ENCODE data around the gene CHRDL2. TPM values are rescaled to one million over a fixed set of nuclear protein-coding genes. Genes with fewer than 3 reads are reported as not detected.
"Not testable (repeated sequence)": the region's sequence is repeated elsewhere in the genome, so short reads cannot be mapped to it uniquely, and the experiment has no call there.

Gene CHRDL2, protein sequence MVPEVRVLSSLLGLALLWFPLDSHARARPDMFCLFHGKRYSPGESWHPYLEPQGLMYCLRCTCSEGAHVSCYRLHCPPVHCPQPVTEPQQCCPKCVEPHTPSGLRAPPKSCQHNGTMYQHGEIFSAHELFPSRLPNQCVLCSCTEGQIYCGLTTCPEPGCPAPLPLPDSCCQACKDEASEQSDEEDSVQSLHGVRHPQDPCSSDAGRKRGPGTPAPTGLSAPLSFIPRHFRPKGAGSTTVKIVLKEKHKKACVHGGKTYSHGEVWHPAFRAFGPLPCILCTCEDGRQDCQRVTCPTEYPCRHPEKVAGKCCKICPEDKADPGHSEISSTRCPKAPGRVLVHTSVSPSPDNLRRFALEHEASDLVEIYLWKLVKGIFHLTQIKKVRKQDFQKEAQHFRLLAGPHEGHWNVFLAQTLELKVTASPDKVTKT
- total RNA-seq (2014; rRNA removed; shearing (Covaris generic)): not detected in 2 replicates

DNA sequence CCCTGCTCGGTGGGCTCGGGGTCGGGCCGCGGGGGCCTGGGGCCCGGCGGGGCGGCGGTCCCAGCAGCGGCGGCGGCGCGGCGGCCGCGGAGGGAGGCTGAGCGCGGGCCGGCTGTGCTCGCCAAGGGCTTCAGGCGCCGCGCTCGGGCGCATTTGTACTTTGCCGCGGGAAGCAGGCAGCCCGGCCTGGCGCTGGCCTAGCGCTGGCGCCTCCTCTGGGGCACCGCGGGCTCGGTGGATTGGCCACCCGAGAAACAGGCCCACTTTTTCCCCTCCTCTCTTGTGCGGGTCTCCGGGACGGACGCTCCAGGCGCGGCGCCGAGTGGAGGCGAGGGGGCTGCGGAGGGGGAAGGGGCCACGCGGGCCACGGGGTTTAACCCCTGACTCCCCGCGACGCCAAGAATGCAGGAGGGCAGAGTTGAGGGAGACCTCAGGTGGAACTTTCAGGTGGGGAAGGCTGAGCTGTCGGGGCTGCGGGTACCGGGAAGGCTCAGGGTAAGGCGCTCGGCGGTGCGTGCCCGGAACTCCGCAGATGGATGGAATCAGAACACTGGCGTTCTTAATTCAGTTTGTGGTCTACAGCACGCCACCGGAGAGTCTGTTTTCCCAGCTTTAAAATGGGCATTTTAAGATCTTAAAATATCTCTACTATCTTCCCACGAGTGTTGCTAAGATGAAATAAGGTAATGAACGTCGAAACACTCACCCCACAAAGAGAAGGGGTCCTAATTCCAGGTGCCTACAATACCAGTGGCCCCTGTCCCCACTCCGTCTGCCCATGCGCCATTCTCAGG is at the start of gene CHRDL2:
Gene CHRDL2 (minus strand): TSS at position 126 of the 794 bp plus-strand sequence. CDS start 538 bp downstream, outside the sequence.
- no peaks in the 10 kb centered on the region for H3K36me3 ChIP-seq
- no peak within 1 kb of the TSS for H3K27ac ChIP-seq
- H3K27me3 ChIP-seq (replicated peaks): 0 out of 2 replicates have a peak, but pooled peaks cover 3% of the 10 kb centered on the region
- no peak for DNase-seq (ENCODE audit: low read depth in 1 of 2, low spot score in 2 of 2)
- no peaks in the 10 kb centered on the region for H3K9me3 ChIP-seq (replicated peaks)
- H3K4me1 ChIP-seq (replicated peaks): no peaks in the 10 kb centered on the region
- no peak within 1 kb of the TSS for H3K4me3 ChIP-seq

DNA sequence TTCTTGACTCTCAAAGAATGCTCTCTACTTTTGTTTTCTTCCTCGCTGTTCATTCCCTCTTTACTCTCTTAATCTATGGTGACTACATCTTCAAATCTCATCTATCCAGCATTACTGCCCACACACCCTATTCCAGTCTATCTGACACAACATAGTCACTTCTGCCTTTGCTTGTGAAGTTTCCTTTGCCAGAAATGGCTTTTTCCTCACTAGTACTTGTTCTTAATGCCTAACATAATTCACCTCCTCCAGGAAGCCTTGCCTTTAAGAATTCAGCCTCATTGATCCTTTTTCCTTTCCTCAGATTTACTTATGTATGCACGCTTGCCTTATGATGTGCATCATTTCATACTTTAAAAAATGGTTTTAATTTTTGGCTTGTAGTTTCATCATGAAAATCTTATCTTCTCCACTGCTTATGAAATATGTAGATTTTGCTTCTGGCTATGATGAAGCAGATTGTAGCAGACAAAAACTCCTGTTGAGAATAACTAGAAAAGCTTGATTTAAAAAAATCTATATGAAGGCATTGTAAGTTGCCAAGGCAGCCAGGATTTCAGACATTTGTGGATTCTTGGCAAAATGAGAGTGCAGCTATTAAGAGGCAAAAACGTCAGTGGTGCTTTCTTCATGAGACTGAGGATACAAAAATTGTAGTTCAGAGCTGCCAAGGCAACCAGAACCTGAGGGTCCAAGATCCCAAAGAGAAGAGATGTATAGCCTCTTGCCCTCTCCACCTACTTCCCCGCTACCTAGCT is 49.2 kb upstream of the CHRDL2 start:
- peaks cover 9% of the 10 kb centered on the region for H3K4me1 ChIP-seq (replicated peaks)
- H3K9me3 ChIP-seq (replicated peaks): no peaks in the 10 kb centered on the region
- no peaks in the 10 kb centered on the region for H3K27me3 ChIP-seq (replicated peaks)
- DNase-seq (ENCODE audit: low read depth in 1 of 2, low spot score in 2 of 2): no peak
- no peaks in the 10 kb centered on the region for H3K36me3 ChIP-seq
- H3K4me3 ChIP-seq: no peak overlapping the region
- no peak overlapping the region for H3K27ac ChIP-seq

DNA sequence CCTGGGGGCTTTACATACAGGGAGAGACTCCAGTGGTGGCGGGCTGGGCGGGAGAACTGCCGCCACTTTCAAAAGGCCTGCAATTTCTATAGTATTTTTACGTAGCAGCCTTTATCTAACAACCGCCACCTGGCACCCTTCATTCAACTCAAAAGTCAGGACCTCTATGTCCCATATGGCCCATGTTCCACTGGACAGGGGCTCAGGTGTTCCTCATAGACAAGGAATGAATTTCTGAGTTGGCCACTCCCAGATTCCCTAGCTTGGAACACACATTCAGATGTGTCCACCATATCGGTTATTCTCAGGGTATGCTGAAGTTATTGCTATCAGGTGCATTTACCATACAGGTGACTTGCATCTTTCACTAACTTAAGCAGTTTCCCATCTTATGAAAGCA is 47.4 kb upstream of the CHRDL2 start:
- Histone ChIP-seq H3K27ac (no peak overlapping the region), H3K9me3 (replicated peaks) (no peaks in the 10 kb centered on the region), H3K4me1 (replicated peaks) (peaks cover 6% of the 10 kb centered on the region), H3K36me3 (no peaks in the 10 kb centered on the region), H3K4me3 (no peak overlapping the region), H3K27me3 (replicated peaks) (no peaks in the 10 kb centered on the region)
- DNase-seq (ENCODE audit: low read depth in 1 of 2, low spot score in 2 of 2): no peak

DNA sequence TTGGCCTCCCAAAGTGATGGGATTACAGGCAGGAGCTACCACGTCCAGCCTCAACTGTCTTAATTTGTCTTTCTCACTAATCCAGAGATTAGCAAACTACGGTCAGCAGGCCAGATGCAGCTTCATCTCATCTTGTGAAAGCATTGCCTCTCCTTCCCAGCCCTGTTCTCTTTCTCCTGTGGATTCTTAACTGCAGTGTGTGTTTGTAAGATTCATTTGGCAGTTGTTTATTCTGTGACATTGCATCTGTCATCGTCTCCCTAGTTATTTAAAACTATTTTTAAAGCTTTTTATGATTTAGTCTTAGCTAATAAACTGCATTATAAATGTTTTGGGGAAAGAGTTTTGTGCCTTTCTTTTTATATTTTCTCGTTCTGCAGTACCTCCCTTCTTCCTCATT is 46.7 kb upstream of the CHRDL2 start:
- no peak overlapping the region for H3K4me3 ChIP-seq
- H3K27me3 ChIP-seq (replicated peaks): no peaks in the 10 kb centered on the region
- H3K36me3 ChIP-seq: no peaks in the 10 kb centered on the region
- no peaks in the 10 kb centered on the region for H3K9me3 ChIP-seq (replicated peaks)
- H3K27ac ChIP-seq: no peak overlapping the region
- H3K4me1 ChIP-seq (replicated peaks): no peaks in the 10 kb centered on the region; the same call in 1 of the 2 replicates
- no peak for DNase-seq (ENCODE audit: low read depth in 1 of 2, low spot score in 2 of 2)

DNA sequence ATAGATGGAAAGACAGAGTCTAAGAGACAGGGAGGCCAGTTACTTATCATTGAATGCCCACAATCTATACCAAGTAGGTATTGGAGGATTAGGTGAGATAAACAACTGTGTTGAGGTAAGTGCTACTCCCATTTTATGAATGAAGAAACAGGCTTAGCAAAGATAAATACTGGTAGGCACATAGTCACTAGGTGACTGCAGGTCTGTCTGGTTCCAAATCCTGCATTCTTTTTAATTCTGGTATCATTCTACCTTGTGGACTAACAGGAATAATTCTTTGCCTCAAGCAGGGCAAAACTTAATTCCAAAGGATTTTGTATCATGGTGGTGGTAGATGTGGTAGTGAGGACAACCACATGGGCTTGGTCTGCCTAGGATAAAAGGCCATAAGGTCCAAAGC is 45.8 kb upstream of the CHRDL2 start:
- DNase-seq (ENCODE audit: low read depth in 1 of 2, low spot score in 2 of 2): no peak
- Histone ChIP-seq H3K27me3 (replicated peaks) (no peaks in the 10 kb centered on the region), H3K4me3 (no peak overlapping the region), H3K36me3 (no peaks in the 10 kb centered on the region), H3K9me3 (replicated peaks) (no peaks in the 10 kb centered on the region), H3K4me1 (replicated peaks) (no peaks in the 10 kb centered on the region; the same call in 1 of the 2 replicates), H3K27ac (no peak overlapping the region)

DNA sequence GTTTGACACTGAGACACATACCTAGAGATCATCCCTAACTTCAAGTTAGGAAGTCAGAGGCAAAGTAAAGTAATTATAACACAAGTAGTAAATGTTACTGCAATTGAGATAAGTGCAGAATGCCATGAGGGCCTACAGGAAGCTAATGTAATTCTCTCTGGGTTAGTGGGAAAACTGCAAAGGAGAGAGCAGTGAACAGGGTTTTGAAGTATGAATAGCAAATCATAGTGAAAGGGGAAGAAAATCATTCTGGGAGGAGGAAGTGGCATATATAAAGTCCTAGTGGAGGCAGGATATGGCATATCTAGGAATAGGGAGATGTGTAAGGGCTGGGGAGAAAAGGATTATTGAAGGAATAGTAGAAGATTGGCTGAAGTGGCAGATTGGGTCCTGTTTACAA is 45.3 kb upstream of the CHRDL2 start:
- Histone ChIP-seq H3K4me3 (no peak overlapping the region), H3K27ac (no peak overlapping the region), H3K36me3 (no peaks in the 10 kb centered on the region), H3K27me3 (replicated peaks) (no peaks in the 10 kb centered on the region), H3K4me1 (replicated peaks) (no peaks in the 10 kb centered on the region; the same call in 1 of the 2 replicates), H3K9me3 (replicated peaks) (no peaks in the 10 kb centered on the region)
- DNase-seq (ENCODE audit: low read depth in 1 of 2, low spot score in 2 of 2): no peak

DNA sequence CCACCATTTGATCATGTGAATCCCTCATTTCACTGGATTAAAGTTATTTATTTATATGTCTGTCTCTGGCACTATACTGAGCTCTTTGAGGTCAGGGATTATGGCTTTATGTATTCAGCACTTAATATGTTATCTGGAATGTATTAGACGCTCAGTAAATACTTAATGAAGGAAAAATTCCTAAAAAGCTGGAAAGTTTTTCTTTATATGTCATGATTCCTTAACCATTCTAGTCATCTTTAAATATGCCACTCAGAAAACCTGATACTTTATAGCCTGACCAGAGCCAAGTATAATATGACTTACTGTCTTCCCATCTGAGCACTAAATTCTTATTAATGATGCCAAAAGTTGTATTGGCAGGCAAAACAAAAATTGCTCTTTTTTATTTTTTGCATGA is 44.5 kb upstream of the CHRDL2 start:
- no peak for DNase-seq (ENCODE audit: low read depth in 1 of 2, low spot score in 2 of 2)
- H3K27me3 ChIP-seq (replicated peaks): no peaks in the 10 kb centered on the region
- H3K9me3 ChIP-seq (replicated peaks): no peaks in the 10 kb centered on the region
- no peak overlapping the region for H3K4me3 ChIP-seq
- no peak overlapping the region for H3K27ac ChIP-seq
- H3K4me1 ChIP-seq (replicated peaks): no peaks in the 10 kb centered on the region; the same call in 1 of the 2 replicates
- H3K36me3 ChIP-seq: no peaks in the 10 kb centered on the region

DNA sequence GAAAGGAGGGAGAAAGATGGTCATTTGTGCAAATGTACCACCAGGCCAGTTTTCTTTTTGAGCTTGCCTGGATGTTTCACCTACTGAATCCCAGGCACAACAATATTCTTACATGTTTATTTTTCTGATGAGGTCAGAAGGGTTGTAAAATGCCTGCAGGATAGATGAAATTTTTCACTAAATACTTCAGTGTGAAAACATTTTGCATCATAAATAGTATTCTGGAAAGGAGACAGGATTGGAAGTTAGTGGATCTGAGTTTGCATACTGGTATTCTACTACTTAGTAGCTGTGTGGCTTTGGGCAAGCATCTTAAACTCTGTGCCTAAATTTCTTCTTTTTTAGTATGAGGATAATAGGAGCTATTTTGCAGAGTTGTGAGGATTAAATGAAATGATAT is 42.2 kb upstream of the CHRDL2 start:
- Histone ChIP-seq H3K27me3 (replicated peaks) (no peaks in the 10 kb centered on the region), H3K27ac (no peak overlapping the region), H3K4me1 (replicated peaks) (no peaks in the 10 kb centered on the region; the same call in 1 of the 2 replicates), H3K9me3 (replicated peaks) (no peaks in the 10 kb centered on the region), H3K36me3 (no peaks in the 10 kb centered on the region), H3K4me3 (no peak overlapping the region)
- DNase-seq (ENCODE audit: low read depth in 1 of 2, low spot score in 2 of 2): no peak

DNA sequence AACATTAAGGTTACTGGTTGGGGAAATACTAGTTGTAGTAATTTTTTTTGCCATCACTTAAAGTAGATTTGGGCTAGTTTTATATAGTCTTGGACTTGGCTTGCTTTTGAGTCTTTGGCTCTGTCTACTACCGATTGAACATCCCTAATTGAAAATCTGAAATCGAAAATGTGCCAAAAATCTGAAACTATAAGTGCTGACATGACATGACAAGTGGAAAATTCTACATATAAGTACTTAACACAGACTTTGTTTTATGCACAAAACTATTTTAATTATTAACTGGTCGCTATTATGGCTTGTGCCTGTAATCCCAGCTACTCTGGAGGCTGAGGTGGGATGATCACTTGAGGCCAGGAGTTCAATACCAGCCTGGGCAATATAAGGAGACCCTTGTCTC is 39.9 kb upstream of the CHRDL2 start:
- Histone ChIP-seq H3K27ac (no peak overlapping the region), H3K4me1 (replicated peaks) (no peaks in the 10 kb centered on the region; the same call in 1 of the 2 replicates), H3K36me3 (no peaks in the 10 kb centered on the region), H3K9me3 (replicated peaks) (no peaks in the 10 kb centered on the region), H3K4me3 (no peak overlapping the region), H3K27me3 (replicated peaks) (no peaks in the 10 kb centered on the region)
- DNase-seq (ENCODE audit: low read depth in 1 of 2, low spot score in 2 of 2): no peak

DNA sequence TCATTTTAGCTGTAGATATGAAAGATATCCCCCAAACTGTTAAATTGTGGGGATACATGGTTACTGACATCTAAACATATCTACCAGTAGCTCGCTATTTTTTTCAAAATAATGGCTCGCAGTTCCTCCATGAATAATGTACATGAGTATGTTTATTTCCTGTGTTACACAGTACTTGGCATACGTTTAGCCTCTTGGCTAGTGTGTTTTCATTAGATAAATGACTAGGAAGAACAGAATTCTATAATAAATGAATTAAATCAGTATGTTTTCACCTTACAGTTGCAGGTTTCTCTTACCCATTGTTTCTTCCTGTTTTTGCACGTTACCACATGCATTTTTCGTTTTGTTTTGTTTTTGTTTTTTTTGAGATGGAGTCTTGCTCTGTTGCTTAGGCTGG is 39.2 kb upstream of the CHRDL2 start:
- no peaks in the 10 kb centered on the region for H3K27me3 ChIP-seq (replicated peaks)
- DNase-seq (ENCODE audit: low read depth in 1 of 2, low spot score in 2 of 2): no peak
- H3K9me3 ChIP-seq (replicated peaks): no peaks in the 10 kb centered on the region
- no peaks in the 10 kb centered on the region; the same call in 1 of the 2 replicates for H3K4me1 ChIP-seq (replicated peaks)
- H3K36me3 ChIP-seq: no peaks in the 10 kb centered on the region
- H3K4me3 ChIP-seq: no peak overlapping the region
- no peak overlapping the region for H3K27ac ChIP-seq

DNA sequence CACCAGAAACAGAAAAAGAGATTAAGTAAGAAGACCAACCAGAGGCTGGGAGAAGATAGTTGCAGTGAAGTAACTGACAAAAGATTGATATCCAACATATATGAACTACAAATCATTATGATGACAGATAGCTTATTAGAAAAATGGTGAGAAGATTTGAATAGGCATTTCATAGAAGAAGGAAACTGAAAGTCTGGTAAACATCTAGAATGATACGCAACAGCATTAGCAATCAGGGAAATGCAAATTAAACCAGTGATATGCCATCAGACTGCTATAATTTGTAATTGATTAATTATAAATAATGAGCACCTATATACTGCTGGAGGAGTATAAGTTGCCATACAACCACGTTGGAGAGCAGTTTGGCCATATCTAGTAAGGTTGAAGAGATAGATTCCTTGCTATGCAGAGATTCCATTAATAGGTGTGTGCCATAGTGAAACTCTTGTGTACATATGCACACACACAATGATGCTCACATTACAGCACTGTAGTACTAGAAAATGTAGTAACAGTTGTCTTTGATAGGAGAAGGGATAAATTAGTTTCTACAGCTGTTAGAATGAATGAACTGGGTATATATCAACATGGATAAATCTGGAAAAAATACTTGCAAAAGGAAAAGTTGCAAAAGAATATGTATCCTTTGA is 38.0 kb upstream of the CHRDL2 start:
- DNase-seq (ENCODE audit: low read depth in 1 of 2, low spot score in 2 of 2): no peak
- Histone ChIP-seq H3K36me3 (no peaks in the 10 kb centered on the region), H3K4me1 (replicated peaks) (no peaks in the 10 kb centered on the region; the same call in 1 of the 2 replicates), H3K27me3 (replicated peaks) (no peaks in the 10 kb centered on the region), H3K4me3 (no peak overlapping the region), H3K27ac (no peak overlapping the region), H3K9me3 (replicated peaks) (no peaks in the 10 kb centered on the region)

DNA sequence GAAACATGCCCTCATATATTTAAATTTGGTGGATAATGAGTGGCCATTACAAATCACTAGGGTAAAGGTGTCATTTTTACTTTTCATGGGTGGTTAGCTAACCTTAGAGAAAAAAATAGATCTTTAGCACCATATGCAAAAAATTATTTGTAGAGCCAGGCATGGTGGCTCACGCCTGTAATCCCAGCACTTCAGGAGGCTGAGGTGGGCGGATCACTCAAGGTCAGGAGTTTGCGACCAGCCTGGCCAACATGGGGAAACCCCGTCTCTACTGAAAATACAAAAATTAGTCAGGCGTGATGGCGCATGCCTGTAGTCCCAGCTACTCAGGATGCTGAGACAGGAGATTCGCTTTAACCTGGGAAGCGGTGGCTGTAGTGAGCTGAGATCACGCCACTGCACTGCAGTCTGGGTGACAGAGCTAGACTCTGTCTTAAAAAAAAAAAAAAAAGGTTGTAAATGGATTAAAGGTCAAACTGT is 37.0 kb upstream of the CHRDL2 start:
- not testable (repeated sequence) for H3K9me3 ChIP-seq (replicated peaks); H3K27ac ChIP-seq; H3K27me3 ChIP-seq (replicated peaks); H3K4me3 ChIP-seq; H3K36me3 ChIP-seq; DNase-seq (ENCODE audit: low read depth in 1 of 2, low spot score in 2 of 2); H3K4me1 ChIP-seq (replicated peaks)

DNA sequence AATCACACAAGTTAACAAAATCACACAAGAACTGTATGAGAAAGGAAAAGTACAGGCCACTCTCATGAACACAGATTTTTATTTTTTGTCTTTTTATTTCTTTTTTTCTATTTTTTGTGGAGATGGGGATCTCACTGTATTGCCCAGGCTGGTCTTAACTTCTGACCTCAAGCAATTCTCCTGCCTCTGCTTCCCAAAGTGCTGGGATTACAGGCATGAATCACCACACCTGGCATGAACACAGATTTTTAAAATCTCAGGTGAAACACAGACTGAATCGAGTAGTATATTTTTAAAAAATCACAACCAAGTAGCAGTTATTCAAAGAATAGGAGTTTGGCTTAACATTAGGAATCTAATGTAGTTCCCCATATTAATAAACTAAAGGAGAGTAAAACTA is 35.7 kb upstream of the CHRDL2 start:
- H3K9me3 ChIP-seq (replicated peaks): no peaks in the 10 kb centered on the region

More for the DNA sequence above, 35.7 kb upstream of the CHRDL2 start:
- H3K4me3 ChIP-seq: no peak overlapping the region
- no peak for DNase-seq (ENCODE audit: low read depth in 1 of 2, low spot score in 2 of 2)
- no peaks in the 10 kb centered on the region for H3K4me1 ChIP-seq (replicated peaks)
- no peaks in the 10 kb centered on the region for H3K36me3 ChIP-seq
- H3K27me3 ChIP-seq (replicated peaks): no peaks in the 10 kb centered on the region
- H3K27ac ChIP-seq: no peak overlapping the region
